Neural cell (in vitro differentiated cells): ENCODE results near the gene RNF217. TPM values are rescaled to one million over a fixed set of nuclear protein-coding genes. Genes with fewer than 3 reads are reported as not detected.

Experiments used
- H2AFZ ChIP-seq: fragments of 200-600, 300-800 bp; sonication (generic), shearing (Covaris generic); 2 replicates; pipeline ENCODE4 v1.6.0; 2014; ENCODE audit warnings: low read depth, mild to moderate bottlenecking, antibody characterized with exemption, low read length, moderate library complexity
- H3F3A ChIP-seq: fragments of 200-600 bp; shearing (Covaris generic); 2 replicates; pipeline ENCODE4 v1.6.1; 2016; ENCODE audit warnings: mild to moderate bottlenecking, moderate library complexity, mixed read lengths, antibody characterized with exemption, low read length; ENCODE audit not compliant: insufficient read depth, poor library complexity, severe bottlenecking
- H3K27ac ChIP-seq: fragments of 200-600, 300-800 bp; sonication (generic), shearing (Covaris generic); 2 replicates; pipeline ENCODE4 v1.5.1; 2014; ENCODE audit warnings: mild to moderate bottlenecking, low read length, moderate library complexity
- H3K27me3 ChIP-seq: fragments of 300-800, 200-600 bp; sonication (generic), shearing (Covaris generic); 2 replicates; pipeline ENCODE4 v1.6.0; 2014; ENCODE audit warnings: mild to moderate bottlenecking, low read depth, low read length, moderate library complexity; ENCODE audit not compliant: insufficient read depth
- H3K36me3 ChIP-seq: fragments of 300-800, 200-600 bp; sonication (generic), shearing (Covaris generic); 2 replicates; pipeline ENCODE4 v1.5.1; 2014; ENCODE audit warnings: mild to moderate bottlenecking, antibody characterized with exemption, low read length, moderate library complexity; ENCODE audit not compliant: insufficient read depth
- H3K4me2 ChIP-seq: fragments of 300-800, 200-600 bp; sonication (generic), shearing (Covaris generic); 2 replicates; pipeline ENCODE4 v1.6.0; 2014; ENCODE audit warnings: mild to moderate bottlenecking, low read length
- H3K4me3 ChIP-seq: fragments of 300-800, 200-600 bp; sonication (generic), shearing (Covaris generic); 2 replicates; pipeline ENCODE4 v1.5.1; 2014; ENCODE audit warnings: mild to moderate bottlenecking, low read length, moderate library complexity
- H3K79me2 ChIP-seq: fragments of 200-600 bp; shearing (Covaris generic); replicated peaks from 2 replicates; pipeline ENCODE4 v1.6.0; 2014; ENCODE audit warnings: mild to moderate bottlenecking, low read length, moderate library complexity; ENCODE audit not compliant: insufficient read depth
- H3K9ac ChIP-seq: fragments of 300-800, 200-600 bp; sonication (generic), shearing (Covaris generic); 2 replicates; pipeline ENCODE4 v1.6.1; 2016; ENCODE audit warnings: mild to moderate bottlenecking, low read length, mixed read lengths
- H3K9me2 ChIP-seq: fragments of 200-600 bp; shearing (Covaris generic); 2 replicates; pipeline ENCODE4 v1.6.1; 2016; ENCODE audit warnings: mild to moderate bottlenecking, low read length, mixed read lengths; ENCODE audit not compliant: insufficient read depth
- H3K9me3 ChIP-seq: fragments of 200-600, 300-800 bp; sonication (generic), shearing (Covaris generic); 2 replicates; pipeline ENCODE4 v1.6.1; 2016; ENCODE audit warnings: mild to moderate bottlenecking, mixed run types, low read length, moderate library complexity, mixed read lengths
- H4K20me1 ChIP-seq: fragments of 200-600 bp; shearing (Covaris generic); 2 replicates; pipeline ENCODE4 v1.6.1; 2016; ENCODE audit warnings: mild to moderate bottlenecking, mixed run types; ENCODE audit not compliant: insufficient read depth
- CTCF ChIP-seq: fragments of 450-650 bp; IDR thresholded peaks from 2 replicates; pipeline ENCODE4 v1.5.1; 2014; ENCODE audit warnings: antibody characterized with exemption, mild to moderate bottlenecking, moderate library complexity; ENCODE audit not compliant: poor library complexity, severe bottlenecking
- EP300 ChIP-seq: fragments of 450-650 bp; conservative IDR thresholded peaks from 2 replicates; pipeline ENCODE4 v1.6.1; 2014; ENCODE audit warnings: antibody characterized with exemption, mild to moderate bottlenecking, moderate library complexity; ENCODE audit not compliant: poor library complexity, severe bottlenecking
- EZH2 ChIP-seq: fragments of 200-600, 300-800 bp; shearing (Covaris generic), sonication (generic); IDR thresholded peaks from 2 replicates; pipeline ENCODE4 v1.6.1; 2014; ENCODE audit warnings: antibody characterized with exemption, low read length, borderline replicate concordance, mild to moderate bottlenecking; ENCODE audit not compliant: insufficient read depth, poor library complexity, severe bottlenecking
- MXI1 ChIP-seq: fragments of 450-650 bp; conservative IDR thresholded peaks from 2 replicates; pipeline ENCODE4 v1.6.1; 2014; ENCODE audit warnings: antibody characterized with exemption, mild to moderate bottlenecking; ENCODE audit not compliant: poor library complexity, severe bottlenecking
- POLR2AphosphoS5 ChIP-seq: IDR thresholded peaks from 2 replicates; pipeline ENCODE4 v1.6.1; 2012
- RAD21 ChIP-seq: fragments of 450-650 bp; conservative IDR thresholded peaks from 2 replicates; pipeline ENCODE4 v1.6.1; 2014; ENCODE audit warnings: antibody characterized with exemption, mild to moderate bottlenecking, moderate library complexity
- SMC3 ChIP-seq: fragments of 450-650 bp; conservative IDR thresholded peaks from 2 replicates; pipeline ENCODE4 v1.6.1; 2014; ENCODE audit warnings: antibody characterized with exemption, mild to moderate bottlenecking, moderate library complexity; ENCODE audit not compliant: poor library complexity
- TAF1 ChIP-seq: IDR thresholded peaks from 2 replicates; pipeline ENCODE4 v1.6.1; 2012; ENCODE audit warnings: low read depth
- polyA plus RNA-seq: library from polyadenylated mRNA; depleted of rRNA; stranded (reverse); fragments of >200 nt; gene quantifications from 2 replicates; pipeline ENCODE4 v1.2.3, GENCODE V29; 2014
- TF ChIP-seq, protein P1 (sequence below): IDR thresholded peaks from 2 replicates; pipeline ENCODE4 v1.6.1; 2012; ENCODE audit warnings: borderline replicate concordance

RNF217 gene
- polyA plus RNA-seq, 1 donor from 2014 or later: 10.2 TPM

DNA sequence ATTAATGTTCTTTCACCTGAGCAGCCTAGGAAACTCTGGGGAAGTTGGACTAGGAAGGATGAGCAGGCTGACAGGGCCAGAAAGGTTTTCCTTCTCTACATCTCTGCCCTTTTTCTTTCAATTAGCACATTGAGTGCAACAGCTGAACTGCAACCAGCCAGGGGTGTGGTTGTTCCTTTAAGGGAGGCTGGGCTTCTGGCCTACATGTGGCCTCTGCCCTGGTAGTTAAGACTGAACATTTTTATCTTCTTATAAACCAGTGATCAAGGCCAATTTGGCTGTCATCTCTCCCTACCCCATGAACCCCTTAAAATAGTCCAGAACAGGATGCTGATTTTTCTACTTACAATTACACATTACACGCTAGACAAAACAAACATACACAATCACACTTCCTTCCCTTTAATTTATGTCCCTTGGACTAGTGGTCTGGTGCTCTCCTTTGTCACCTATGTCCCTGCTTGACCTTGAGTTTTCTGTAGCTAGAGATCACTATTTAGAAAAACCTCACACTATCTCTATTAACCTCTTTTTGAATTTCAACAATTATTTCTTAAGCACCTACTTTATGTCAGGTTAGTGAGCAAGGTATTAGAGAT lies 60.3 kb downstream of the RNF217 start:
- H3K4me3 ChIP-seq: no peak overlapping the region
- H3K9me3 ChIP-seq: no peaks in the 10 kb centered on the region
- no peaks in the 10 kb centered on the region for H3K36me3 ChIP-seq
- H3K27me3 ChIP-seq: no peaks in the 10 kb centered on the region
- H3F3A ChIP-seq: no peaks in the 10 kb centered on the region
- H3K9me2 ChIP-seq: no peaks in the 10 kb centered on the region
- no peaks in the 10 kb centered on the region for H3K79me2 ChIP-seq
- no peak overlapping the region for H2AFZ ChIP-seq
- no peak overlapping the region for H3K27ac ChIP-seq
- no peak overlapping the region for H3K9ac ChIP-seq
- TF ChIP-seq RAD21 (no peak), EZH2 (no peak), POLR2AphosphoS5 (no peak), TAF1 (no peak), EP300 (no peak), MXI1 (no peak), SMC3 (no peak), CTCF (no peak)
- TF ChIP-seq, protein P1, sequence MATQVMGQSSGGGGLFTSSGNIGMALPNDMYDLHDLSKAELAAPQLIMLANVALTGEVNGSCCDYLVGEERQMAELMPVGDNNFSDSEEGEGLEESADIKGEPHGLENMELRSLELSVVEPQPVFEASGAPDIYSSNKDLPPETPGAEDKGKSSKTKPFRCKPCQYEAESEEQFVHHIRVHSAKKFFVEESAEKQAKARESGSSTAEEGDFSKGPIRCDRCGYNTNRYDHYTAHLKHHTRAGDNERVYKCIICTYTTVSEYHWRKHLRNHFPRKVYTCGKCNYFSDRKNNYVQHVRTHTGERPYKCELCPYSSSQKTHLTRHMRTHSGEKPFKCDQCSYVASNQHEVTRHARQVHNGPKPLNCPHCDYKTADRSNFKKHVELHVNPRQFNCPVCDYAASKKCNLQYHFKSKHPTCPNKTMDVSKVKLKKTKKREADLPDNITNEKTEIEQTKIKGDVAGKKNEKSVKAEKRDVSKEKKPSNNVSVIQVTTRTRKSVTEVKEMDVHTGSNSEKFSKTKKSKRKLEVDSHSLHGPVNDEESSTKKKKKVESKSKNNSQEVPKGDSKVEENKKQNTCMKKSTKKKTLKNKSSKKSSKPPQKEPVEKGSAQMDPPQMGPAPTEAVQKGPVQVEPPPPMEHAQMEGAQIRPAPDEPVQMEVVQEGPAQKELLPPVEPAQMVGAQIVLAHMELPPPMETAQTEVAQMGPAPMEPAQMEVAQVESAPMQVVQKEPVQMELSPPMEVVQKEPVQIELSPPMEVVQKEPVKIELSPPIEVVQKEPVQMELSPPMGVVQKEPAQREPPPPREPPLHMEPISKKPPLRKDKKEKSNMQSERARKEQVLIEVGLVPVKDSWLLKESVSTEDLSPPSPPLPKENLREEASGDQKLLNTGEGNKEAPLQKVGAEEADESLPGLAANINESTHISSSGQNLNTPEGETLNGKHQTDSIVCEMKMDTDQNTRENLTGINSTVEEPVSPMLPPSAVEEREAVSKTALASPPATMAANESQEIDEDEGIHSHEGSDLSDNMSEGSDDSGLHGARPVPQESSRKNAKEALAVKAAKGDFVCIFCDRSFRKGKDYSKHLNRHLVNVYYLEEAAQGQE: no peak
- H4K20me1 ChIP-seq: no peaks in the 10 kb centered on the region
- no peak overlapping the region for H3K4me2 ChIP-seq

GRCh38 chr6:125025164-125025854 lies 63.1 kb downstream of the RNF217 start:
- TF ChIP-seq, protein P1: no peak
- TF ChIP-seq EZH2: no peak
- no peak overlapping the region for H3K4me2 ChIP-seq

More at GRCh38 chr6:125025164-125025854, 63.1 kb downstream of the RNF217 start:
- Histone ChIP-seq H3K9me3 (no peaks in the 10 kb centered on the region), H3K79me2 (no peaks in the 10 kb centered on the region), H3K4me3 (no peak overlapping the region), H3K9ac (no peak overlapping the region), H2AFZ (no peak overlapping the region), H4K20me1 (no peaks in the 10 kb centered on the region), H3K36me3 (no peaks in the 10 kb centered on the region), H3K9me2 (no peaks in the 10 kb centered on the region), H3F3A (no peaks in the 10 kb centered on the region), H3K27ac (no peak overlapping the region), H3K27me3 (no peaks in the 10 kb centered on the region)
